HG02981 (cell line): ENCODE measurements around the gene FZD10.

ENCODE experiments used
- ATAC-seq: cut with Tn5 transposase; IDR thresholded peaks from one replicate; pipeline ENCODE4 v1.9.1; 2021; ENCODE audit warnings: mild to moderate bottlenecking, moderate library complexity; ENCODE audit not compliant: unreplicated experiment

The FZD10 gene

DNA sequence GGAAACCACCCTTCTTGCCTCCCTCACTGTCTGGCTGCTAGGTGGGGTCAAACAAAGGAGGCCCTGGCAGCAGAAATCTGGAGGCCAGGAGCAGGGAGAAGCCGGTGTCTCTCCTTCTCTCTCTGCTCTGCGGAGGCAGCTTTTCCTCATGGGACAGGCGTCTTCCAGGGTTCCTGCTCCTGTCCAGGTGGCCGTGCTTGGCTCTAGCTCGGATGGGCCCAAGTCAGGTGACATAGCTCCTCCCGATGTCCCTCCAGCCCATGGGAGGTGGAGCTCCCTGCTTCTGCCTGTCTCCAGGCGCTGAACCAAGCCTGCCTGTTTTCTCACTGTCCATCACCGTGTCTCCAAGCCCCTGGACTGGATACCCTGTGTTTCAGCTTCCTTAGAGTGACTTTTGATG lies 30.5 kb upstream of the FZD10 start:
- no peak for ATAC-seq

DNA sequence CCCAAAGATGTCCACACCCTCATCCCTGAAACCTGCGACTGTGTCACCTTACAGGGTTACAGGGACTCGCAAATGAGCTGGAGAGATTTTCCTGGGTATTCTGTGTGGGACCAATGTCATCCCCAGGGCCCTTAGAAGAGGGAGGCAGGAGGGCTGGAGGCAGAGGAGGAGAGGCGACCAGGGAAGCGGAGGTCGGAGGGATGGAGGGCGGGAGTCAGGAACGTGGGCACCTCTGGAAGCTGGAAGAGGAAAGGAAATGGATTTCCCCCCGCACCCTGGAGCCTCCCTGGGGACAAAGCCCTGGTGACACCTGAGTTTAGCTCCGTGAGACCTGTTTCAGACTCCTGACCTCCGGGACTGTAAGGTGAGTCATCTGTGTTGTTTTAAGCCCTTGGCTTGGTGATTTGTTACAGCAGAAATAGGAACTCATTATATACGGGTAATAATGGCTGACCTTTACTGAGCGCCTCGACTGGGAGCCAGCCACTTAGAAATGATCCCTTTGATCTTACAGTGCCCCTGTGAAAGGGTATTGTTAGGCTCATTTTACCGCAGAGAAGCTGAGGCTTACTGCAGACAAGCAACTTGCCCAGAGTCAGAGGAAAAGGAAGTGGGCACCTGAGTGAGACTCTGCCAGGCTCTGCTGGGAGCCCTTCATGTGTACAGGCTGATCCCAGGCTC lies 29.3 kb upstream of the FZD10 start:
- no peak for ATAC-seq

- no peak for ATAC-seq
These were observed 28.3 kb upstream of the FZD10 start for GRCh38 chr12:130133851-130134562.

DNA sequence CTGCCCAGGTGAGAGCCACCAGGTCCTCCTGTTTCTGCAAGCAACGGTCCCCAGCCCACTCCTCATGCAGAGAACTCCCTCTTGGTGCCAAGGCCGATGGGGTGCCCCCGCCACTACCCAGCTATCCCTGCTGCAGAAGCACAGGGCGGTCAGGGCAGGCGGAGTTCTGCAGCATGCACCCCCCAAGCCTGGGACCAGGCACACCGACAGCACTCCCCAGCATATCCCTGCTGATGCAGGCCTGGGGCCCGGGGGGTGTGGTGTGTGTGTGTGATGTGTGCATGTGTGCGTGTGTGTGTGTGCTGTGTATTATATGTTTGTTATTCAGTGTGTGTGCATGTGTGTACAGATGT lies 27.7 kb upstream of the FZD10 start:
- ATAC-seq = no peak

DNA sequence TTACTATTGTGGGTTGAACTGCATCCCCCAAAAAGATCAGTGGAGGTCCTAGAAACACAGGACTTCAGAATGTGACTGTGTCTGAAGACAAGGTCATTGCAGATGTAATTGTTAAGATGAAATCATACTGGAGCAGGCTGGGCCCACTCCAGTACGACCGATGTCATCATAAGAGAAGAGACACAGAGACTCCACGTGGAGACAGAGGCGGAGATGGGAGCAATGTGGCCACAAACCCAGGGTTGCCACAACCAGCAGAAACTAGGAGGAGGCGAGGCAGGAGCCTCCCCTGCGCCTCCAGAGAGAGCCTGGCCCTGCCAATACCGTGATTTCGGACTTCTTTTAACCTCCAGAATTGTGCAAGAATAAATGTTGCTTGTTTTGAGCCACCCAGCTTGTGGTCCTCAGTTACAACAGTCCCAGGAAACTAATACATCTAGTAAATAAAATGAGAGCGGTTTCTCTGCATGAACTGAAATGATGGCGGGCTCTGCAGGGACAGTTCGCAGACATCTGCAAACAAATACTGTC lies 25.7 kb upstream of the FZD10 start:
- ATAC-seq = no peak

GRCh38 chr12:130137040-130138018 lies 24.9 kb upstream of the FZD10 start:
- ATAC-seq = no peak

DNA sequence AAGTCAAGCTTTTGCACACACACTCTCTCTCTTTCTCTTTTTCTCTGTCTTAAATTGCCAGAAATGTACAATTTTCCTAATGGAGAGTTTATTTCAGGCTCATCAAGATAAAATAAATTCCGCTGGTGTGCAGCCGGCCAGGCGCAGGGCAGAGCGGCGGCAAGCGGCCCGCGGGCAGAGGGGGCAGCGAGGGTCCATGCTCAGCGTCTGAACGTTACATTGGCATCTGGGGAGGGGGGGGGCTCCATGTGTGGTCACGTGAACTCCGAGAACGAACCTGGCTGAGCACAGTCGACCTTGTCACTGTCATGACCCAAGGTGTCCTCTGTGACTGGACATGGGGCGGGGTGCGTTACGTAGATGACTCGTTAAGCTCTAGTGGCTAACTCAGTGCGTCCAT lies 23.8 kb upstream of the FZD10 start:
- ATAC-seq = no peak

GRCh38 chr12:130139567-130140421 lies 22.5 kb upstream of the FZD10 start:
- no peak for ATAC-seq

GRCh38 chr12:130141105-130141504 lies 21.2 kb upstream of the FZD10 start:
- ATAC-seq = no peak

GRCh38 chr12:130141901-130142683 lies 20.2 kb upstream of the FZD10 start:
- ATAC-seq = no peak

DNA sequence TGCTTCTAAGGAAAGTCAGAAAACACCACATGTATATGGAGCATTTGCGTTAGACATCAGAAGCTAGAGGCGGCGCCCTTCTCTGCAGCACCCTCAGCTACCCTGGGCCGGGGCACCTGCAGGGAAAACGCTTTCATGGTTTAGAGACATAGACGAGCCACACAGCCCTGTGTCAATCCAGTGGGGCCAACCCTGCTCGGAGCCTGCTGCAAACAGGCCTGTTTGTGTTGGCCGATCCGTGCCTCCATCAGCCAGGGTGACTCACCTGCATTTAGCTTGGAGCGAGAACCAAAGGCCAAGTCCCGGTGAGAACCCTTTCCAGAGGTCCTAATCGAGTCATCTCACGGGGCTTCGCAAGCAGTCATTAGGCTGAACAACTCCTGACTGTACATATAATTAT lies 19.5 kb upstream of the FZD10 start:
- no peak for ATAC-seq

DNA sequence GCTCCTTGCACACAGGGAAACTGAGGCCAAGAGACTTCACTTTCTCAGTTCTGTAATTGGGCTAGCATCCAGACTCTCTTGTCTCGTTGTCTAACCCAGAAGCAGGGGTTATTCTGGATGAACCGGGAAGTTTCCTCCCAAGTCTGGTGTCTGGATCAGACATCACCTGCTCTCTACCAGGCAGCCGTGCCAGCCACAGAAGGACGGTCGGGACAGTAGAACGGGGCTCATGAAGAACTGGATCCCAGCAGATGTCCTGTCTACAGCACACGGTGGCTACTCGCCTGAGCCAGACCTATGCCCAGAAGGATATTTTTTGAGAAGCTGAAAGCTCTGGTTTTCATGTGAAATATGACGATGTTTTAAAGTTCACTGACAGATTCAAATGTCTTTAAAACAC lies 19.1 kb upstream of the FZD10 start:
- no peak for ATAC-seq

DNA sequence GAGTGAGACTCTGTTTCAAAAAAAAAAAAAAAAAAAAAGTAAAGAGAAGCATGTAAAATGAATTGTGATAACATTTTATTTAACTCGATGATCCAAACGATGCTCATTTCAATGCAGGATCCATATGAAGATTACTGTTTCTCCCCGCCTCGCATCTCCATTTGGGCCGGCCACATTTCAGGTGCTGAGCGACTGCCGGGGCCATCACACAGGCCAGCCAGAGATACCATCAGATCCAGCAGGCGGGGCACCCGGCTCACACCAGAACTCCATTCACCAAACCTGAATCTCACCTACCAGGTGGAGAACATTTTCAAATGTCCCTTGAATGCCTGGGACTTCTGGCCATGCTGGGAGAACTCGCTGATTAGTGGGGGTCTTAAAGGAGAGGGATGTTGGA lies 18.0 kb upstream of the FZD10 start:
- no peak for ATAC-seq

DNA sequence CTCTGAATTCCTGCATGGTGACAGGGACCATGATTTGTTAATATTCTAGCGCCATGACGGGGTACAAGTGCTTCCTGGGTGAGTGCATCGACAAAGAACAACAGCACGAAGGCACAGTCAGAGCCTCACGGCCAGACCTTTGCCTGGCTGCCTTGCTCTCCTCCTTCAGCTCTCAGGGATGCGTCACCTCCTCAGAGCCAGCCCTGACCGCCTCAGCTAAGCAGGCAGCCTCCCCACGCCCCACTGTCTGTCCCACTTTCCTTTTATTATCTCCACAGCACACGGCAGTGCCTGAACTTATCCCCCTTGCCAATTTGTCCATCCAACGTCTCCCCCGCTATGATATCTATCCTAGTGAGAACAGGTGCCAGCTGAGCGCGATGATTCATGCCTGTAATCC lies 16.5 kb upstream of the FZD10 start:
- ATAC-seq = no peak

DNA sequence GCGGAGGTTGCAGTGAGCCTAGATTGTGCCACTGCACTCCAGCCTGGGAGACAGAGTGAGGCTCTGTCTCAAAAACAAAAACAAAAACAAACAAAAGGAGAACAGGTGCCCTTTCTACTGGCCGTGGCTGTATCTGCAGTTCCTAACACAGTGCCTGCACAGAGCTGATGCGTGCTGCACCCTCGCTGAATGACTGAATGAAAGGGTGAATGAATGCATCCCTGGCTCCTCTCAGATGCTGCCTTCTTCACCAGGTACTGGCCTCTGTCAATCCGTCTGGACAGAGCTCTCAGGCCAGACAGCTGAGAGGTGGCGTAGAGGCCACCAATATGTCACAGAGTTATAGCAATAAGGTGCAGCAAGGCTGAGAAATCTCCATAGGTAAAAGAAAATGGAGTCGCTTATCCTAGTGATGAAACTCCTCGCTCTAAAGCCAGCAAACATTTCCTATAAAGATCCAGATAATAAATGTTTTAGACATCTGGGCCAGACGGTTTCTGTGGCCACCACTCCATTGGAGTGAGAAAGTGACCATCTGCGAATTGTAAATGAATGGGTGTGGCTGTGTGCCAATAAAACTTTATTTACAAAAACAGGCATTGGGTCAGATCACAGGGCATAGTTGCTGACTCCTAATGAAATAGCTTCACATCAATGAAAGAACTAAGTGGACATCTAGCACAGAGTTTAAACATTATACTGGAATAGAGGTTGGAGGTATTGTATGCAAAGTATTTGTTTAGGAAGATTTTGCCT lies 15.9 kb upstream of the FZD10 start:
- ATAC-seq = no peak

DNA sequence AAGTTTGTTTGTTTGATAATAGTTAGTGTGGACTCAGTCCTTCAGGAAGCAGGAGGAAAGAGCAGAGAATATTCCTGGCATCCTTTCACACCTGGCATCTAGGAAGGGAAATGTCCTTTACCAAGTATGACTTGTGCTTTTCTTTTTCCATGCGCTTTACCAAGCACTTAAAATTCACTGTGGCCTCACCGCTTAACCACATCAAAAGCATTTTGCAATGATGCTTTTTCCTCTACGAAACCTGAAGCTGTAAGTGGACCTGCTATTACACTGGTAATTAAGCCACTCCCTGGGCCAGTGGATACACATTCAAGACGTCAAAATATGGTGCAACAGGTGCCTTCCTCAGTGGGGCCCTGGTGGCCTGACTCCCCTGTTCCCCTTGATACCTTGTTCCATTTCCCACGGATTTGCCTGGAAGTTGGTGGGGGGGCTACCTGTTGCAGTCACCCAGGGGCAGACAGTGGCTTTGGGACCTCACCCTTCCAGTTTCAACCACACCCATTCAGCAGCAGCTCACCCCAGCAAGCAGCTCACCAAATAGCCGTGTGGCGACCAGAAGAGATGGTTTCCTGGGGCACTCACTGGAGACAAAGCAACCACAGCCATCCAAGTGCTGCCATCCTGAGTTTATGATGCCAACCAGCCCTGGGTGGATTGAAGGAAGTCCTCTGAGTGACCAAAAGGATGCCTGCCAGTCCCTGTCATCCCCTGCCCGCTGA lies 14.2 kb upstream of the FZD10 start:
- no peak for ATAC-seq

DNA sequence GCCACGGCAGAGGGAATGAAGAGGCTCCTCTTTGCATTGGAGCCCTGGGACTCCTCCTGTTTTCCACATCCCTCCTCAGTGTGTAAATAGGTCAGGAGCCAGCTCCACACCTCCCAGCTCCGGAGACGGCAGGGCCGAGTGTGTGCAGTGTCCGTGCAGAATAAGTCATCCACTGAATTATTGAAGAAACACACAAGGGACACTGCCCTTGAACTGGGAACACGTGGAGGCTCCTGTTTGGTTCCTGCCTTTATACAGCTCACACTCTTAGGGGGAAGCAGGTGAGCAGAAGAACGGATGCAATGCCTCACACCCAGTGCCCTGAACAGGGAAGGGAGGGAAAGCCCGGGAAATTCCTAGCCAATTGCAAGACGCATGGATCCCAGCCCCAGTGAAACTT lies 10.4 kb upstream of the FZD10 start:
- ATAC-seq = no peak

DNA sequence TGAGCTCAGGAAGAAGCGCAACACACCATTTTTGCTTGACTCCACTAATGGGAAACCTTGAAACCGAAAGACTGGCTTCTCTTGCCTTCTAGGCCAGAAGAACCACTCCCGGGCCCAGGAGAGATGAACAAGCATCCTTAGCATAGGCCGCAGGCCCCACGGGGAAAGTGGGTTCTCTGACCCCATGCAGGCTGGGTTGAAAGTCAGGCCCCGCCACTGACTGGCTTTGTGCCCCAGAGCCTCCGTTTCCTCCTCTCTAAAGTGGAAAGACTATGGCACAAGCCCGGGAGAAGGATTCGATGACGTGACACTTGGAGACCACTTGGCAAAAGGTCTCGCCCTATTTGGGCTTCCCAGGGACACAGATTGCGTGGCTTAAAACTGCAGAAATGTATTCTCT lies 9.9 kb upstream of the FZD10 start:
- no peak for ATAC-seq
